ENCODE results near the gene BCL7A.

The BCL7A gene

DNA sequence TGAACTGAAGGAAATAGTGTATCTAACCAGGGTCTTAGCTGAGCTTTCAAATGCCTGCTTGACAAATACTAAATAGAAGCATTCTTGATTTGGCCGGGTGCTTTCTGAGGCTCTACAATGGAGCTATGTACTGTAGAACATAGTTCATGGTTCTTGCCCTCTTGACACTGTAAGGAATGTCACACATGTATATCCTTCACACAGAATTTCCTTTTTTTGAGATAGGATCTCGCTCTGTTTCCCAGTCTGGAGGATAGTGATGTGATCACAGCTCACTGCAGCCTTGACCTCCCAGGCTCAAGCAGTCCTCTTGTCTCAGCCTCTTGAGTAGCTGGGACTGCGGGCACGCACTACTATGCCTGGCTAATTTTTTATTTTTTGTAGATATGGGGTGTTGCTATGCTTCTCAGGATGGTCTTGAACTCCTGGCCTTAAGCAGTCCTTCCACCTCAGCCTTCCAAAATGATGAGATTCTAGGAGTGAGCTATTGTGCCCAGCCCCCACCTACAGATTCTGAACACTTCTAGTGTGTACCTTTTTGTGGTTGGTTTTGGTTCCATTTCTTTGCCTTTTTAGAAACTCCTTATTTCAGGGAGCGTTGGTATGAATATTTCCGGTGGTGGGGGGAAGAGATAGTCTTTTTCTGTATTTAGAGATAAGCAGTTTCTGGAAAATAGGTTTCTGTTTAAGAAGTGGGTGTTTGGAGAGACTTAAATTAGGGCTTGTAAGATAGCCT, 61.1 kb downstream of the BCL7A start:
- 94% methylated on average over 6 of the region's 6 CpGs for WGBS
- H3K4me3 ChIP-seq (ENCODE audit: low read length) = no peak overlapping the region
- peaks cover 7% of the 10 kb centered on the region; the same call in 1 of the 2 replicates for H3K36me3 ChIP-seq (ENCODE audit: insufficient read depth, low read length)
- no peak overlapping the region for H3K27ac ChIP-seq (ENCODE audit: low read depth, low read length)
- H3K9ac ChIP-seq (ENCODE audit: low read depth, low read length) = no peak overlapping the region
- H3K4me1 ChIP-seq (ENCODE audit: insufficient read depth, low read length) = peaks cover 25% of the 10 kb centered on the region
- H3K27me3 ChIP-seq (ENCODE audit: insufficient read depth, low read length) = peaks cover 25% of the 10 kb centered on the region
- H3K9me3 ChIP-seq (ENCODE audit: insufficient read depth, low read depth, low read length) = no peaks in the 10 kb centered on the region

DNA sequence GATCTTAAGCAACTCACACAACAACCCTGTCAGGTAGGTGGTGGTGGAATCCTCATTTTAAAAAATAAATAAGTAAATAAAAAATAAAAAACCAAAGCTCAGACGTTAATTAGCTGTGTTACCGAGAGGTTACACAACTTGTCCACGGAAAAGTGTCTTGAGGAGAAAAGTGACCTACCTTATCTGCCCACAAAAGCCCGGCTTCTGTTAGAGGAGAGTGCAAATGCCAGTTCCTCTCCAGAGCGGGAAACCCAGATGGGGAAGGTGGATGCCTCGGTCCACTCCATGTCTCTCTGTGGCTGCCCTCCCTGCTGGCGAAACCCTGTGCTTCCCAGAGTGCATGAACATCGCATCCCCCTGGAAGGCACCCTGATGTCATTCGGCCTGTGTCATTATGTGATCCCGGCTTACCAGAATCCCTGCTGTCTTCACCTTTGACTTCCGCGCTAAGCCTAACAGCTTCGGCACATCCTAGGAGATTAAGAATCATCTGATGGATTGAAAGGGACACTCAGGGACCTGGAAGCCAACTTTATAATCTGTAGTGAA, 63.2 kb downstream of the BCL7A start:
- H3K9ac ChIP-seq (ENCODE audit: low read depth, low read length) = no peak overlapping the region
- peaks cover 12% of the 10 kb centered on the region for H3K27me3 ChIP-seq (ENCODE audit: insufficient read depth, low read length)
- peaks cover 11% of the 10 kb centered on the region; the same call in 1 of the 2 replicates for H3K36me3 ChIP-seq (ENCODE audit: insufficient read depth, low read length)
- H3K4me3 ChIP-seq (ENCODE audit: low read length) = no peak overlapping the region
- peaks cover 29% of the 10 kb centered on the region for H3K4me1 ChIP-seq (ENCODE audit: insufficient read depth, low read length)
- 90% methylated on average over 13 of the region's 13 CpGs for WGBS
- H3K27ac ChIP-seq (ENCODE audit: low read depth, low read length) = no peak overlapping the region
- no peaks in the 10 kb centered on the region for H3K9me3 ChIP-seq (ENCODE audit: insufficient read depth, low read depth, low read length)

GRCh38 chr12:122085591-122085990, 63.9 kb downstream of the BCL7A start:
- peaks cover 5% of the 10 kb centered on the region; the same call in 1 of the 2 replicates for H3K27me3 ChIP-seq (ENCODE audit: insufficient read depth, low read length)
- WGBS = 95% methylated on average over 5 of the region's 5 CpGs
- no peak overlapping the region for H3K4me3 ChIP-seq (ENCODE audit: low read length)
- no peak overlapping the region for H3K9ac ChIP-seq (ENCODE audit: low read depth, low read length)
- no peaks in the 10 kb centered on the region for H3K9me3 ChIP-seq (ENCODE audit: insufficient read depth, low read depth, low read length)
- H3K27ac ChIP-seq (ENCODE audit: low read depth, low read length) = no peak overlapping the region
- H3K4me1 ChIP-seq (ENCODE audit: insufficient read depth, low read length) = peaks cover 23% of the 10 kb centered on the region
- peaks cover 11% of the 10 kb centered on the region; the same call in 1 of the 2 replicates for H3K36me3 ChIP-seq (ENCODE audit: insufficient read depth, low read length)

GRCh38 chr12:122086116-122086515, 64.4 kb downstream of the BCL7A start:
- H3K9ac ChIP-seq (ENCODE audit: low read depth, low read length) = no peak overlapping the region

GRCh38 chr12:122086641-122087285, 65.1 kb downstream of the BCL7A start:
- no peaks in the 10 kb centered on the region for H3K9me3 ChIP-seq (ENCODE audit: insufficient read depth, low read depth, low read length)
- no peaks in the 10 kb centered on the region for H3K27me3 ChIP-seq (ENCODE audit: insufficient read depth, low read length)
- H3K36me3 ChIP-seq (ENCODE audit: insufficient read depth, low read length) = peaks cover 11% of the 10 kb centered on the region; the same call in 1 of the 2 replicates
- 93% methylated on average over 18 of the region's 18 CpGs for WGBS
- H3K4me3 ChIP-seq (ENCODE audit: low read length) = no peak overlapping the region
- no peak overlapping the region for H3K27ac ChIP-seq (ENCODE audit: low read depth, low read length)
- peaks cover 17% of the 10 kb centered on the region for H3K4me1 ChIP-seq (ENCODE audit: insufficient read depth, low read length)
- no peak overlapping the region for H3K9ac ChIP-seq (ENCODE audit: low read depth, low read length)

More at GRCh38 chr12:122086116-122086515, 64.4 kb downstream of the BCL7A start:
- 96% methylated on average over 8 of the region's 8 CpGs for WGBS
- H3K36me3 ChIP-seq (ENCODE audit: insufficient read depth, low read length) = peaks cover 11% of the 10 kb centered on the region; the same call in 1 of the 2 replicates
- H3K9me3 ChIP-seq (ENCODE audit: insufficient read depth, low read depth, low read length) = no peaks in the 10 kb centered on the region
- peaks cover 18% of the 10 kb centered on the region for H3K4me1 ChIP-seq (ENCODE audit: insufficient read depth, low read length)
- H3K4me3 ChIP-seq (ENCODE audit: low read length) = no peak overlapping the region
- no peak overlapping the region for H3K27ac ChIP-seq (ENCODE audit: low read depth, low read length)
- no peaks in the 10 kb centered on the region for H3K27me3 ChIP-seq (ENCODE audit: insufficient read depth, low read length)

GRCh38 chr12:122087431-122088178, 65.9 kb downstream of the BCL7A start:
- Histone ChIP-seq H3K9ac (ENCODE audit: low read depth, low read length) (no peak overlapping the region), H3K4me1 (ENCODE audit: insufficient read depth, low read length) (peaks cover 12% of the 10 kb centered on the region), H3K27me3 (ENCODE audit: insufficient read depth, low read length) (no peaks in the 10 kb centered on the region), H3K9me3 (ENCODE audit: insufficient read depth, low read depth, low read length) (no peaks in the 10 kb centered on the region), H3K4me3 (ENCODE audit: low read length) (no peak overlapping the region), H3K27ac (ENCODE audit: low read depth, low read length) (no peak overlapping the region), H3K36me3 (ENCODE audit: insufficient read depth, low read length) (peaks cover 11% of the 10 kb centered on the region; the same call in 1 of the 2 replicates)
- WGBS = 92% methylated on average over 17 of the region's 17 CpGs

GRCh38 chr12:122088179-122088810, 66.6 kb downstream of the BCL7A start:
- H3K9ac ChIP-seq (ENCODE audit: low read depth, low read length) = no peak overlapping the region
- H3K9me3 ChIP-seq (ENCODE audit: insufficient read depth, low read depth, low read length) = no peaks in the 10 kb centered on the region
- H3K27me3 ChIP-seq (ENCODE audit: insufficient read depth, low read length) = no peaks in the 10 kb centered on the region
- H3K4me1 ChIP-seq (ENCODE audit: insufficient read depth, low read length) = peaks cover 12% of the 10 kb centered on the region
- 90% methylated on average over 9 of the region's 9 CpGs for WGBS
- no peak overlapping the region for H3K27ac ChIP-seq (ENCODE audit: low read depth, low read length)
- H3K4me3 ChIP-seq (ENCODE audit: low read length) = no peak overlapping the region
- H3K36me3 ChIP-seq (ENCODE audit: insufficient read depth, low read length) = peaks cover 11% of the 10 kb centered on the region; the same call in 1 of the 2 replicates

GRCh38 chr12:122089077-122089476, 67.4 kb downstream of the BCL7A start:
- no peak overlapping the region for H3K4me3 ChIP-seq (ENCODE audit: low read length)
- H3K27ac ChIP-seq (ENCODE audit: low read depth, low read length) = no peak overlapping the region
- H3K9me3 ChIP-seq (ENCODE audit: insufficient read depth, low read depth, low read length) = no peaks in the 10 kb centered on the region
- peaks cover 11% of the 10 kb centered on the region; the same call in 1 of the 2 replicates for H3K36me3 ChIP-seq (ENCODE audit: insufficient read depth, low read length)
- peaks cover 12% of the 10 kb centered on the region for H3K4me1 ChIP-seq (ENCODE audit: insufficient read depth, low read length)
- H3K9ac ChIP-seq (ENCODE audit: low read depth, low read length) = no peak overlapping the region
- WGBS = 84% methylated on average over 1 of the region's 2 CpGs
- H3K27me3 ChIP-seq (ENCODE audit: insufficient read depth, low read length) = no peaks in the 10 kb centered on the region

DNA sequence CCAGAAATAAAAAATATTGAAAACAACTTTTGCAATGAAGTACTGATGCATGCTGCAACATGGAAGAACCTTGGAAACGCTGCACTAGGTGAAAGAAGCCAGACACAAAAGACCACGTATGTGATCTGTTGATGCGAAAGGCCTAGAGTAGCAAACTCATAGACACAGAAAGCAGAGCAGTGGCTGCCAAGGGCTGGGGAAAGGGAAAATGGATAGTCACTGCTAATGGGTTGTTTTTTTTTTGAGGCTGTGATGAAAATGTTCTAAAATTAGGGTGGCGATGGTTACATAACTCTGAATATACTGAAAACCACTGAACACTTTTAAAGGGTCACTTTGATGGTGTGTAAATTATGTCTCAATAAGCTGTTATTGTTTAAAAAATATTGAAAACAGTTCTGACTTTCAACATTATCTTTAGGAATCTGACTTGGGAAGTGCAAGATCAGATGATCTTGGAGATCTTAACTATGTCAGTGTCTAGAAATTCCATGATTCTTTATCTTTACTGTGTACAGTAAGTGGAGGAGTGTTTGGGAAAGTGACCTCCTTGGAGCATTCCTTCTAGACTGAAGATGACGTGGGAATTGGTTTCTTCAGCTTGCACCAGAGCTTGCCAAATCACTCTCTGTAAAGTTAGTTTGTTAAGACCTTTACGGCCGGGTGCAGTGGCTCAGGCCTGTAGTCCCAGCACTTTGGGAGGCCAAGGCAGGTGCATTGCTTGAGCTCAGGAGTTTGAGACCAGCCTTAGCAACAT, 69.3 kb downstream of the BCL7A start:
- H3K36me3 ChIP-seq (ENCODE audit: insufficient read depth, low read length) = 0 out of 2 replicates have a peak, but pooled peaks cover 3% of the 10 kb centered on the region
- WGBS = 93% methylated on average over 6 of the region's 7 CpGs
- no peaks in the 10 kb centered on the region for H3K9me3 ChIP-seq (ENCODE audit: insufficient read depth, low read depth, low read length)
- peaks cover 12% of the 10 kb centered on the region for H3K4me1 ChIP-seq (ENCODE audit: insufficient read depth, low read length)
- H3K9ac ChIP-seq (ENCODE audit: low read depth, low read length) = no peak overlapping the region
- H3K27me3 ChIP-seq (ENCODE audit: insufficient read depth, low read length) = no peaks in the 10 kb centered on the region
- H3K4me3 ChIP-seq (ENCODE audit: low read length) = no peak overlapping the region
- no peak overlapping the region for H3K27ac ChIP-seq (ENCODE audit: low read depth, low read length)

Data from HUES64 (cell line).